Right atrium auricular region (tissue), 2 donors: ENCODE measurements around the gene TLCD3A. TPM values are rescaled to one million over a fixed set of nuclear protein-coding genes. Genes with fewer than 3 reads are reported as not detected.
"Not testable (repeated sequence)": the region's sequence is repeated elsewhere in the genome, so short reads cannot be mapped to it uniquely, and the experiment has no call there.

Experiments
- DNase-seq: peaks from one replicate; pipeline ENCODE4 v3.0.0-alpha.2; 2019; ENCODE audit warnings: low spot score
- H3K27ac ChIP-seq, 2 donors: fragments of 200-600 bp; sonication (generic); 1 replicate in 1 of 2; 2 replicates in 1 of 2; pipeline ENCODE4 v1.5.1; 2016 to 2019
- H3K27me3 ChIP-seq, 2 donors: fragments of 200-600 bp; sonication (generic); one replicate each; pipeline versions ENCODE4 v1.5.1 to v1.6.0; 2017 to 2019
- H3K36me3 ChIP-seq: fragments of 200-600 bp; sonication (generic); one replicate; pipeline ENCODE4 v1.5.1; 2016
- H3K4me1 ChIP-seq, 2 donors: fragments of 200-600 bp; sonication (generic); one replicate each; pipeline versions ENCODE4 v1.5.1 to v1.6.0; 2017 to 2019
- H3K4me3 ChIP-seq, 2 donors: fragments of 200-600 bp; sonication (generic); 1 replicate in 1 of 2; 2 replicates in 1 of 2; pipeline ENCODE4 v1.5.1; 2017 to 2019; ENCODE audit warnings: mild to moderate bottlenecking in 1 of 2, moderate library complexity in 1 of 2
- H3K9me3 ChIP-seq, 2 donors: fragments of 200-600 bp; sonication (generic); one replicate each; pipeline ENCODE4 v1.5.1; 2019
- total RNA-seq, 2 donors: library from RNA; depleted of rRNA; stranded (reverse); fragments of >200 nt; gene quantifications; one replicate each; pipeline ENCODE4 v1.1.0, GENCODE V29; 2016
- TF ChIP-seq, protein P1 (sequence below), 2 donors: fragments of 200-600 bp; sonication (generic); IDR thresholded peaks; one replicate each; pipeline ENCODE4 v1.5.1; 2019; ENCODE audit warnings: antibody characterized with exemption in 2 of 2

TLCD3A gene
- total RNA-seq, 2 donors from 2014 or later, result 1.5 to 4.8 TPM

- no peaks in the 10 kb centered on the region for H3K9me3 ChIP-seq
- peak within 1 kb of the TSS; percentile 83 to 88 for H3K4me3 ChIP-seq
- H3K27me3 ChIP-seq, result no peaks in the 10 kb centered on the region
- DNase-seq, result peak; percentile 95
- peaks cover 0 to 29% of the 10 kb centered on the region in 2 donors for H3K4me1 ChIP-seq
- TF ChIP-seq, protein P1, sequence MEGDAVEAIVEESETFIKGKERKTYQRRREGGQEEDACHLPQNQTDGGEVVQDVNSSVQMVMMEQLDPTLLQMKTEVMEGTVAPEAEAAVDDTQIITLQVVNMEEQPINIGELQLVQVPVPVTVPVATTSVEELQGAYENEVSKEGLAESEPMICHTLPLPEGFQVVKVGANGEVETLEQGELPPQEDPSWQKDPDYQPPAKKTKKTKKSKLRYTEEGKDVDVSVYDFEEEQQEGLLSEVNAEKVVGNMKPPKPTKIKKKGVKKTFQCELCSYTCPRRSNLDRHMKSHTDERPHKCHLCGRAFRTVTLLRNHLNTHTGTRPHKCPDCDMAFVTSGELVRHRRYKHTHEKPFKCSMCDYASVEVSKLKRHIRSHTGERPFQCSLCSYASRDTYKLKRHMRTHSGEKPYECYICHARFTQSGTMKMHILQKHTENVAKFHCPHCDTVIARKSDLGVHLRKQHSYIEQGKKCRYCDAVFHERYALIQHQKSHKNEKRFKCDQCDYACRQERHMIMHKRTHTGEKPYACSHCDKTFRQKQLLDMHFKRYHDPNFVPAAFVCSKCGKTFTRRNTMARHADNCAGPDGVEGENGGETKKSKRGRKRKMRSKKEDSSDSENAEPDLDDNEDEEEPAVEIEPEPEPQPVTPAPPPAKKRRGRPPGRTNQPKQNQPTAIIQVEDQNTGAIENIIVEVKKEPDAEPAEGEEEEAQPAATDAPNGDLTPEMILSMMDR (IDR thresholded peaks at IDR 0.05), result peak in 1 of 2 donors; percentile 27
- H3K27ac ChIP-seq, result peak within 1 kb of the TSS; percentile 81 to 87
- H3K36me3 ChIP-seq, result peaks cover 22% of the 10 kb centered on the region
Observed at GRCh38 chr17:781805-782731, 49.7 kb downstream of the TLCD3A start, which contains the start of the genes GLOD4 and MRM3. GLOD4 (minus strand) TSS chr17:782280; CDS start chr17:782255, 25 bp downstream. MRM3 (plus strand) TSS chr17:782353; CDS start chr17:782379, 26 bp downstream.

- no peak for DNase-seq
- Histone ChIP-seq H3K4me3 (no peak overlapping the region), H3K27ac (no peak overlapping the region), H3K27me3 (no peaks in the 10 kb centered on the region), H3K36me3 (peaks cover 18% of the 10 kb centered on the region), H3K4me1 (peaks cover 0 to 29% of the 10 kb centered on the region in 2 donors), H3K9me3 (no peaks in the 10 kb centered on the region)
- TF ChIP-seq, protein P1 (IDR thresholded peaks at IDR 0.05), result no peak
Observed at GRCh38 chr17:784143-784542, 51.7 kb downstream of the TLCD3A start.

DNA sequence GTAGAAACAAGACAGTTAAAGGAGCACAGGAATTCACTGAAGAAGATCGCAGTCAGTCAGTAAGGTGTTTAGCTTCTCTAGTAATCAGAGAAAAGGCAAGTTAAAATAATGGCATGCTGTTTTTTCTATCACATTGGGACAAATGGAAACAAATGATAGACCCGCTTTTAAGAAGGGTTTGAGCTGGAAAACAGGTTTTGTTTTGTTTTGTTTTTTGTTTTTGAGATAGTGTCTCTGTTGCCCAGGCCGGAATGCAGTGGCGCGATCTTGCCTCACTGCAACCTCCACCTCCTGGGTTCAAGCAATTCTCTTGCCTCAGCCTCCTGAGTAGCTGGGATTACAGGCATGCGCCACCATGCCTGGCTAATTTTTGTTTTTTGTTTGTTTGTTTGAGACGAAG lies 53.5 kb downstream of the TLCD3A start:
- DNase-seq, H3K4me3 ChIP-seq, H3K9me3 ChIP-seq, H3K27ac ChIP-seq, H3K27me3 ChIP-seq: not testable (repeated sequence)
- Histone ChIP-seq H3K4me1 (peaks cover 0 to 33% of the 10 kb centered on the region in 2 donors), H3K36me3 (peaks cover 24% of the 10 kb centered on the region)

DNA sequence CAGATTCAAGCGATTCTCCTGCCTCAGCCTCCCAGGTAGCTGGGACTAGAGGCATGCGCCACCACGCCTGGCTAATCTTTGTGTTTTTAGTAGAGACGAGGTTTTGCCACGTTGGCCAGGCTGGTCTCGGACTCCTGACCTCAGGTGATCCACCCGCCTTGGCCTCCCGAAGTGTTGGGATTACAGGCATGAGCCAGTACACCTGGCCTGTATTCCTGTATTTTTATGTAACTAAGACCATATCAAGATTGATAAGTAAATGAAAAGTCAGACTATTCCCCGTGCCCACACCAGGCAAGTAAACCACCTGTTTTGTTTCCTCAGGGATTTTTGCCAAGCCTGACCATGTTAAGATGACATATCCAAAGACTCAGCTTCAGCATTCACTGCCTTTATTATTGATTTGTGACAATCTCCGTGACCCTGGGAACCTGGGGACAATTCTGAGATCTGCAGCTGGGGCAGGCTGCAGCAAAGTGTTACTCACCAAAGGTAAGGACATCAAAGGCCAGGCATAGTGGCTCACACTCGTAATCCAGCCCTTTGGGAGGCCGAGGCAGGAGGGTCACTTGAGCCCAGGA lies 55.3 kb downstream of the TLCD3A start:
- Histone ChIP-seq H3K4me1 (peaks cover 0 to 22% of the 10 kb centered on the region in 2 donors), H3K9me3 (no peaks in the 10 kb centered on the region), H3K36me3 (peaks cover 36% of the 10 kb centered on the region), H3K27ac (no peak overlapping the region), H3K4me3 (no peak overlapping the region), H3K27me3 (no peaks in the 10 kb centered on the region)
- no peak for DNase-seq
- TF ChIP-seq, protein P1 (IDR thresholded peaks at IDR 0.05), result no peak

DNA sequence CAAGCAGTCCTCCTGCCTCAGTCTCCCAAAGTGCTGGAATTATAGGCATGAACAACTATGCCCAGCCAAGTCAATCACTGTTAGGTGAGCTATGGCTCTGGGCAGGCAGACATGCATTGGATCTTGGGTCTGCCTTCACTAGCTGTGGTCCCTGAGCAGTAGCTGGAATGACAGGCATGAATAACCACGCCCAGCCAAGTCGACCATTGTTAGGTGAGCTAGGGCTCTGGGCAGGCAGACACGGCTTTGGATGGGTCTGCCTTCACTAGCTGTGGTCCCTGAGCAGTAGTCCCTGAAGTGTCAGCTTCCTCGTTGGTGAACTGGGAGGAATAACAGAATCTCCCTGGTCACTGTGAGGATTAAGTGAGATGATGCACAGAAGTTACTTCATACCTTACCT lies 56.2 kb downstream of the TLCD3A start:
- TF ChIP-seq, protein P1 (IDR thresholded peaks at IDR 0.05), result no peak
- Histone ChIP-seq H3K4me3 (no peak overlapping the region), H3K9me3 (no peaks in the 10 kb centered on the region), H3K27me3 (no peaks in the 10 kb centered on the region), H3K27ac (no peak overlapping the region), H3K36me3 (peaks cover 37% of the 10 kb centered on the region), H3K4me1 (peaks cover 0 to 14% of the 10 kb centered on the region in 2 donors)
- no peak for DNase-seq
